ENCODE data around the gene CDKN2B-AS1. TPM values are rescaled to one million over a fixed set of nuclear protein-coding genes. Genes with fewer than 3 reads are reported as not detected.

The CDKN2B-AS1 gene
- total RNA-seq, 2 donors from 2014 or later = 0.64 to 0.93 TPM

DNA sequence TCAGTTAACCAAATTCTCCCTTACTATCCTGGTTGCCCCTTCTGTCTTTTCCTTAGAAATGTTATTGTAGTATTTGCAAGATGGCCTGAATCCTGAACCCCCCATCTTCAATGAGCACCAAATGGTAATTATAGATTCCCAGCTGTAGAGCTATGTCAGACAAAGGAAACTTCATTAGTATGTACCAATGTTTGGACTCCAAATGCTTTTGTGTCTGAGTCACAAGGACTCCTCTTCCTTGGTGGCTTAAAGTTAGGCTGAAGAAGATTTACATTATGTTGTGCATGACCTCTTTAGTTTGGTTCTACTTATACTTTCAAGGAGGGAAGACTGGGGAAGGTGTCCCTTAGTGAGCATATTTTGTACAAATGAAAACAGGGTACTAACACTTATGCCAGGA is 120.4 kb downstream of the CDKN2B-AS1 start:
- no peak for ATAC-seq (replicated peaks)
- Mint-ChIP-seq H3K27ac (no peak overlapping the region), H3K4me3 (no peak overlapping the region), H3K4me1 (no peaks in the 10 kb centered on the region), H3K27me3 (peaks cover 6% of the 10 kb centered on the region), H3K36me3 (ENCODE audit: low read depth) (no peaks in the 10 kb centered on the region), H3K9me3 (no peaks in the 10 kb centered on the region)

- peaks cover 4% of the 10 kb centered on the region for H3K27me3 Mint-ChIP-seq
- H3K4me3 Mint-ChIP-seq = no peak overlapping the region
- no peaks in the 10 kb centered on the region for H3K4me1 Mint-ChIP-seq
- no peak overlapping the region for H3K27ac Mint-ChIP-seq
- H3K36me3 Mint-ChIP-seq (ENCODE audit: low read depth) = no peaks in the 10 kb centered on the region
- no peak for ATAC-seq (replicated peaks)
- H3K9me3 Mint-ChIP-seq = no peaks in the 10 kb centered on the region
Measured at GRCh38 chr9:22116758-22117157, 122.2 kb downstream of the CDKN2B-AS1 start.

- ATAC-seq (replicated peaks) = no peak
- H3K27ac Mint-ChIP-seq = no peak overlapping the region
- no peaks in the 10 kb centered on the region for H3K36me3 Mint-ChIP-seq (ENCODE audit: low read depth)
- H3K27me3 Mint-ChIP-seq = peaks cover 4% of the 10 kb centered on the region
- H3K4me3 Mint-ChIP-seq = no peak overlapping the region
- H3K9me3 Mint-ChIP-seq = no peaks in the 10 kb centered on the region
- H3K4me1 Mint-ChIP-seq = no peaks in the 10 kb centered on the region
Measured at GRCh38 chr9:22117511-22118384, 123.2 kb downstream of the CDKN2B-AS1 start.

DNA sequence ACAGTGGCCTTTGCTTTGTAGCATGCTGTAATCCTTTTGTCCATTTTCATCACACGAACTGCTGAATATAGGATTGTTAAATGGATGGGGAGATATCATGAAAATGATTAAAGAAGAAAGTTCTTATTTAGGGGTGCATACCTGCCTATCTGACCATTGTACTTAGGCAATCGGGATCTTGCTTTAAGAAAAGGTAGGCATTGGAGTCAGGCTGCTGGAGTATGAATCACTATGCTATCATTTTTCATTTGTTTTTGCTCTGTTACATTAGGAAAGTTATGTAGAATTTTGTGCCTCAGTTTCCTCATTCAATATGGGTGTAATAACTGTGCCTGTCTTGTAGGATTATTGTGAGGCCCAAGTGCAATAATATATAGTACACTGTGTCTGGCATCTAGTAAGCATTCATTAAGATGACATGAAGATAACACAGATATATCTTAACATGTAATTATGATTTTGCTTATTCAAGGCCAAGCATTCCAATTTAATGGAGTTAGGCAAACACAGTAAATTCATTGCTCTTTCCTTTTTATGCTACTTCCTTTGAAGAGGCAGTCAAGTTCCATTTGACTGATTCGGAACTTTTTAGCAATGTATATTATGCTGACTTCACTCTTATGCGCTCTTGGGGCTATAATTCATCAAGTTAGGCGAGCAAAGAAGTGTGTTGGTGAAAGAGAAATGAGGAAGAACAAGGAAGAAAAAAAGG is 124.4 kb downstream of the CDKN2B-AS1 start:
- peaks cover 9% of the 10 kb centered on the region for H3K27me3 Mint-ChIP-seq
- no peaks in the 10 kb centered on the region for H3K9me3 Mint-ChIP-seq
- ATAC-seq (replicated peaks) = no peak
- no peak overlapping the region for H3K4me3 Mint-ChIP-seq
- no peaks in the 10 kb centered on the region for H3K36me3 Mint-ChIP-seq (ENCODE audit: low read depth)
- no peaks in the 10 kb centered on the region for H3K4me1 Mint-ChIP-seq
- no peak overlapping the region for H3K27ac Mint-ChIP-seq

DNA sequence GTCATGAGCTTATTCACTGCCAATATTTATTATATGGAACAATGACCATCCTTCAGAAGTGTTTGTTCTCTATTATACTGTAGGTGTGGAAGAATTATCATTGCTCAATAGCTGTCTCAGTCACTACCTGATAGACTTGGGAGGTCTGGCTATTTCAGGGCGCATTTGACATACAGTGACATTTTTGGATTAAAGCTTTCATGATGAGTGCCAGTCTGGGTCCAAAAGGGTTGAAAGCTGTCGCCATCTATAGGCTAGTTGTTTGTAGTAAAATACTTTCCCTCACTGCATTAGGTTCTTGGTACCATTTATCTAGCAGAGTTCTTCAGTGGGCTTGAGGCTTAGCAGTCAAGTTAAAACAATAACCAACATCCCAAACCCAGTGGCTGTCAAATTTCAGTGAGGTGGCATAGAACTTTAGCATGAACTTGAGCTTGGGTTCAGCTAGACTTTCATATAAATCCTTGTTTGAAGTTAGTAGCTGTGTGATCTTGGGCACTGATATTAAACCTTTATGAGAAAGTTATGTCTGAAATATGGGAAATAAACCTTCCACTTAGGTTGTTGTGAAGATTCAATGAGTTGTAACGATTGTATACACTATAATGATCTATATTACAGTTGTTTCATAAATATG is 125.0 kb downstream of the CDKN2B-AS1 start:
- H3K4me3 Mint-ChIP-seq = no peak overlapping the region
- H3K4me1 Mint-ChIP-seq = no peaks in the 10 kb centered on the region
- no peaks in the 10 kb centered on the region for H3K36me3 Mint-ChIP-seq (ENCODE audit: low read depth)
- ATAC-seq (replicated peaks) = peak; percentile 72
- H3K9me3 Mint-ChIP-seq = no peaks in the 10 kb centered on the region
- peaks cover 6% of the 10 kb centered on the region for H3K27me3 Mint-ChIP-seq
- no peak overlapping the region for H3K27ac Mint-ChIP-seq

- peaks cover 6% of the 10 kb centered on the region for H3K27me3 Mint-ChIP-seq
- no peak overlapping the region for H3K27ac Mint-ChIP-seq
- H3K9me3 Mint-ChIP-seq = no peaks in the 10 kb centered on the region
- no peaks in the 10 kb centered on the region for H3K4me1 Mint-ChIP-seq
- H3K4me3 Mint-ChIP-seq = no peak overlapping the region
- no peaks in the 10 kb centered on the region for H3K36me3 Mint-ChIP-seq (ENCODE audit: low read depth)
- ATAC-seq (replicated peaks) = no peak
Measured at GRCh38 chr9:22120159-22120549, 125.6 kb downstream of the CDKN2B-AS1 start.

DNA sequence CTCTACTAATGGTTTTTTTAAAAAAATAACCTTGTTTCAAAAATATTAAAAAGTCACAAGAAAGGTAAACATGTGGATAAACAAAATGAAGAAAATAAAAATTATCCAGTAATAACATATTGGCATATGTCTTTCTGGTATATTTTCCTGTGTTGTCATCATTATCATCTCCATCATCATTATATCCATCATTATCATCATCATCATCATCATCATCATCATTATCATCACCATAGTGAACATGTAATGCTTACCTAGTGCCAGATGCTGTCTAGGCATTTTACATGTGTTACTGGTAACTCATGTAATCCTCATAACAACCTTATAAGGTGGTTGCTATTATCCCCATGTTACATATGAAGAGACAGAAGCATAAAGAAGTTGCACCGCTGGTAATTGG is 126.0 kb downstream of the CDKN2B-AS1 start:
- Mint-ChIP-seq H3K4me3 (no peak overlapping the region), H3K36me3 (ENCODE audit: low read depth) (no peaks in the 10 kb centered on the region), H3K4me1 (no peaks in the 10 kb centered on the region), H3K27me3 (peaks cover 6% of the 10 kb centered on the region), H3K9me3 (no peaks in the 10 kb centered on the region), H3K27ac (no peak overlapping the region)
- no peak for ATAC-seq (replicated peaks)

GRCh38 chr9:22124263-22125011 is 129.8 kb downstream of the CDKN2B-AS1 start:
- H3K27me3 Mint-ChIP-seq = peaks cover 18% of the 10 kb centered on the region
- H3K27ac Mint-ChIP-seq = no peak overlapping the region
- no peak for ATAC-seq (replicated peaks)

DNA sequence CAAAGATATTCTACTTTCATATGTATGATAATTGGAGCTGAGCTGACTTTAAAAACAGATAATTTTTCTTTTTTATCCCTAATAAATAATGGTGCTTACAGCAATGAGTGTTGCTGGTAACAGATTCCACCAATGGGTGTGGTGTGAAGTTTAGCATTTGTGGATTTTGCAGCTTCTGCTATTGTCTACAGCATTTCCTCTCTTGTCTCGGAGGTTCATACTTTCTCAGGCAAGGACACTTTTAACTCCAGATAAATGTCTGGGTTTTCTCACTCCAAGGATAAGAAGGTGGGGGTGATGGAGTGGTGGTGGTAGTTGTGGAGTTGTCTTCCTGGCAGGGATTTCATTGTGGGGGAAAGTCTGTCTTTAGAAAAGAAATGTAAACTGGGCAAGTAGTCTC is 134.5 kb downstream of the CDKN2B-AS1 start:
- no peak overlapping the region for H3K27ac Mint-ChIP-seq
- no peaks in the 10 kb centered on the region for H3K9me3 Mint-ChIP-seq
- H3K4me1 Mint-ChIP-seq = no peaks in the 10 kb centered on the region
- no peaks in the 10 kb centered on the region for H3K36me3 Mint-ChIP-seq (ENCODE audit: low read depth)
- H3K4me3 Mint-ChIP-seq = no peak overlapping the region
- peaks cover 13% of the 10 kb centered on the region for H3K27me3 Mint-ChIP-seq
- ATAC-seq (replicated peaks) = no peak

More at GRCh38 chr9:22124263-22125011, 129.8 kb downstream of the CDKN2B-AS1 start:
- Mint-ChIP-seq H3K36me3 (ENCODE audit: low read depth) (no peaks in the 10 kb centered on the region), H3K4me3 (no peak overlapping the region), H3K9me3 (no peaks in the 10 kb centered on the region), H3K4me1 (no peaks in the 10 kb centered on the region)

DNA sequence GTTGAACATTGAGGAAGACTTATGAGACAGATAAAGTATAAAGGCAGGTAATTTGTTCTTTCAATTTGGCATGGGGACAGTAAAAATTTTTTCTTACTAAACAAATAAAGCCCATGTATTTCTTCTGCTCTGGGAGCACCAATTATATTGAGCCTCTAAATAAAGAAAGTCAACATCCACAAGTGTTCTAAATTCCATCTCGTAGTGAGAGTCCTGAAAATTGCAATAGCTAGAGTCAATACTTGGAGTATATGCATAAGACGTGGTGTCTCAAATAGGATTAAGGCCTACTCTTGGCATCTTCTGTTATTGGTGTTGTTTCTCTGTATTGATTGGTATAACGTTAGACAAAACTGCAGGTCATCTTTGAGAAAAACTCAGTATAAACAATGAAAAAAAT is 135.0 kb downstream of the CDKN2B-AS1 start:
- Mint-ChIP-seq H3K27ac (no peak overlapping the region), H3K36me3 (ENCODE audit: low read depth) (no peaks in the 10 kb centered on the region), H3K27me3 (peaks cover 13% of the 10 kb centered on the region), H3K4me3 (no peak overlapping the region), H3K9me3 (no peaks in the 10 kb centered on the region), H3K4me1 (no peaks in the 10 kb centered on the region)
- no peak for ATAC-seq (replicated peaks)

- no peak overlapping the region for H3K4me3 Mint-ChIP-seq
- H3K36me3 Mint-ChIP-seq (ENCODE audit: low read depth) = no peaks in the 10 kb centered on the region
- H3K27ac Mint-ChIP-seq = no peak overlapping the region
- no peaks in the 10 kb centered on the region for H3K9me3 Mint-ChIP-seq
- ATAC-seq (replicated peaks) = no peak
- H3K4me1 Mint-ChIP-seq = peaks cover 4% of the 10 kb centered on the region
- H3K27me3 Mint-ChIP-seq = peaks cover 17% of the 10 kb centered on the region
Measured at GRCh38 chr9:22131817-22132216, 137.2 kb downstream of the CDKN2B-AS1 start.

- no peak for ATAC-seq (replicated peaks)
- H3K4me1 Mint-ChIP-seq = peaks cover 4% of the 10 kb centered on the region
- H3K36me3 Mint-ChIP-seq (ENCODE audit: low read depth) = no peaks in the 10 kb centered on the region
- H3K27me3 Mint-ChIP-seq = peaks cover 5% of the 10 kb centered on the region
- H3K9me3 Mint-ChIP-seq = peaks cover 4% of the 10 kb centered on the region
- H3K4me3 Mint-ChIP-seq = no peak overlapping the region
- H3K27ac Mint-ChIP-seq = no peak overlapping the region
Measured at GRCh38 chr9:22134390-22134789, 139.8 kb downstream of the CDKN2B-AS1 start.

- H3K9me3 Mint-ChIP-seq = peaks cover 4% of the 10 kb centered on the region
- H3K4me1 Mint-ChIP-seq = peaks cover 4% of the 10 kb centered on the region
- no peak for ATAC-seq (replicated peaks)
- no peak overlapping the region for H3K4me3 Mint-ChIP-seq
- peaks cover 5% of the 10 kb centered on the region for H3K27me3 Mint-ChIP-seq
- no peaks in the 10 kb centered on the region for H3K36me3 Mint-ChIP-seq (ENCODE audit: low read depth)
- H3K27ac Mint-ChIP-seq = no peak overlapping the region
Measured at GRCh38 chr9:22136461-22137096, 142.0 kb downstream of the CDKN2B-AS1 start.
